Neutrophil (primary cell): ENCODE data around the gene FGA.

Source experiments
- H3K27ac ChIP-seq: fragments of 200-600 bp; sonication (generic); 2 replicates; pipeline ENCODE4 v1.5.1; 2016; ENCODE audit warnings: mild to moderate bottlenecking, moderate library complexity
- H3K27me3 ChIP-seq: fragments of 200-600 bp; sonication (generic); 2 replicates; pipeline ENCODE4 v1.6.0; 2016; ENCODE audit warnings: mild to moderate bottlenecking
- H3K36me3 ChIP-seq: fragments of 200-600 bp; sonication (generic); 2 replicates; pipeline ENCODE4 v1.5.1; 2017
- H3K4me1 ChIP-seq, 2 experiments: fragments of 200-600 bp in 1 of 2; sonication (generic) in 1 of 2; 1 replicate in 1 of 2; 2 replicates in 1 of 2; pipeline versions ENCODE4 v1.5.1 to v1.6.1; 2013 to 2016; ENCODE audit warnings: low read depth in 1 of 2, low read length in 1 of 2, mild to moderate bottlenecking in 1 of 2, moderate library complexity in 1 of 2; ENCODE audit not compliant: control insufficient read depth in 1 of 2, insufficient read depth in 1 of 2
- H3K4me3 ChIP-seq, 2 experiments: fragments of 200-600 bp in 1 of 2; sonication (generic) in 1 of 2; 1 replicate in 1 of 2; 2 replicates in 1 of 2; pipeline ENCODE4 v1.5.1; 2013 to 2016; ENCODE audit warnings: low read depth in 1 of 2, low read length in 1 of 2, mild to moderate bottlenecking in 1 of 2, moderate library complexity in 1 of 2
- H3K9me3 ChIP-seq: fragments of 200-600 bp; sonication (generic); 2 replicates; pipeline ENCODE4 v1.5.1; 2016
- TF ChIP-seq, protein P1 (sequence below): fragments of 200-600 bp; sonication (generic); IDR thresholded peaks from 2 replicates; pipeline ENCODE4 v1.5.1; 2016; ENCODE audit warnings: antibody characterized with exemption

Gene FGA

DNA sequence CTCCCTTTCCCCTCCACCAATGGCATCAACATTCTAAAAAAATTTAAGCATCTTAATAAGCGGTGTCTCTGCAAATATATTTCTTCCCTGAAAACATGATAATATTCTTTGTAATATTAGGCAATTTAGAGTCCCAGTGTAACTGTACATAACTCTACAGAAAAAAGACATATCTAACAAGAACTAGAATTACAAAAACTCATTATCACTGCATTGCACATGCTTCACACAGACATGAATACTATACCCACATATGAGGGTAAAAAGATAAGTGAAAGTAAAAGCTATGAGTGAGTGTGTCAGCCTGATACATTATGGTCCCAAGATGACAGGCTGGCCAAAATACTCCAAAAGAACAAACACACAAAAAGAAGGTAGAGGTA is 30.1 kb downstream of the FGA start:
- Histone ChIP-seq H3K4me3 (no peak overlapping the region), H3K27me3 (no peaks in the 10 kb centered on the region), H3K4me1 (no peaks in the 10 kb centered on the region), H3K27ac (no peak overlapping the region), H3K9me3 (no peaks in the 10 kb centered on the region), H3K36me3 (no peaks in the 10 kb centered on the region)
- TF ChIP-seq, protein P1, sequence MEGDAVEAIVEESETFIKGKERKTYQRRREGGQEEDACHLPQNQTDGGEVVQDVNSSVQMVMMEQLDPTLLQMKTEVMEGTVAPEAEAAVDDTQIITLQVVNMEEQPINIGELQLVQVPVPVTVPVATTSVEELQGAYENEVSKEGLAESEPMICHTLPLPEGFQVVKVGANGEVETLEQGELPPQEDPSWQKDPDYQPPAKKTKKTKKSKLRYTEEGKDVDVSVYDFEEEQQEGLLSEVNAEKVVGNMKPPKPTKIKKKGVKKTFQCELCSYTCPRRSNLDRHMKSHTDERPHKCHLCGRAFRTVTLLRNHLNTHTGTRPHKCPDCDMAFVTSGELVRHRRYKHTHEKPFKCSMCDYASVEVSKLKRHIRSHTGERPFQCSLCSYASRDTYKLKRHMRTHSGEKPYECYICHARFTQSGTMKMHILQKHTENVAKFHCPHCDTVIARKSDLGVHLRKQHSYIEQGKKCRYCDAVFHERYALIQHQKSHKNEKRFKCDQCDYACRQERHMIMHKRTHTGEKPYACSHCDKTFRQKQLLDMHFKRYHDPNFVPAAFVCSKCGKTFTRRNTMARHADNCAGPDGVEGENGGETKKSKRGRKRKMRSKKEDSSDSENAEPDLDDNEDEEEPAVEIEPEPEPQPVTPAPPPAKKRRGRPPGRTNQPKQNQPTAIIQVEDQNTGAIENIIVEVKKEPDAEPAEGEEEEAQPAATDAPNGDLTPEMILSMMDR = no peak

DNA sequence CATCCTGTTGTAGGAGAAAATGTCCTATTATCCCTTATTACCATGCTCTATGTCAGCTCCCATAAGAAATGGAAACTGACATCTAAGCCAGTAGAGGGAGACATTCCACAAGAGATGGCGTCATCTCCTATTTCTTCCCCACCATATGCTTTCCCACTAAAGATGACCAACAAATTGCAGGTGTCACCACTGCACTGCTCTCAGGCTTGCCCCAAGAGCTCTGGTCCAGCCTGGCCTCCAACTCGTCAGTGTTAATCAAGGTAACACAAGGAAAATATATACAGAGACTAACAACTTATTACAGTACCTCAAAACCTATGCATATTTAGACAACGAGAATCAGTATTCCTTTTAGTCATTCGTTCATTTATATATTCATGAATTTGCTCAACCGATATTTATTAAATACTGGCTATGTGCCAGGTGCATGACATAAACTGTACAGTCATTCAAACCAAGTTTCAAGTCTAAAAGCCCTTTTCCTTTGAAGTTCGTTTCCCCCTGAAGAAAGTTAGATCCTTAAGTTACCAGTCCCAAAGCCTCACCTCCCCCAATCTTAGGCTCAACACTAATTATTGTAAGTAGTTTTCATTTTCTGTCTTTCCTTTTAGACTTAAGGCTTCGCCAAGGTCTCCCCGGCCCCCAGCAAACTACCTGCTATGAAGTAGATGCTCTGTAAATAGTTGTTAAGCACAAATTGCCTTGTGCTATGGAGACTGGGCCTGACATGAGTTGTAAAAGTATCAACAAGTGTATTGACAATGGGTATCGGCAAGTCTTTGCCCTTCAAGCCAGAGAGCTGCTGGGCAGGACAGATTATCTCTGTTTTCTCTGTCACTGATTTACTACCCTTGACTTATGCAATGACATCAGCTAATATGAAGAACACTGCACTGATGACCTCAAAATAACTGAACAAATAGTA is 30.8 kb downstream of the FGA start:
- no peaks in the 10 kb centered on the region for H3K36me3 ChIP-seq
- no peak overlapping the region for H3K4me3 ChIP-seq
- H3K4me1 ChIP-seq = no peaks in the 10 kb centered on the region
- no peaks in the 10 kb centered on the region for H3K27me3 ChIP-seq
- no peak overlapping the region for H3K27ac ChIP-seq
- H3K9me3 ChIP-seq = no peaks in the 10 kb centered on the region
- TF ChIP-seq, protein P1 = no peak

DNA sequence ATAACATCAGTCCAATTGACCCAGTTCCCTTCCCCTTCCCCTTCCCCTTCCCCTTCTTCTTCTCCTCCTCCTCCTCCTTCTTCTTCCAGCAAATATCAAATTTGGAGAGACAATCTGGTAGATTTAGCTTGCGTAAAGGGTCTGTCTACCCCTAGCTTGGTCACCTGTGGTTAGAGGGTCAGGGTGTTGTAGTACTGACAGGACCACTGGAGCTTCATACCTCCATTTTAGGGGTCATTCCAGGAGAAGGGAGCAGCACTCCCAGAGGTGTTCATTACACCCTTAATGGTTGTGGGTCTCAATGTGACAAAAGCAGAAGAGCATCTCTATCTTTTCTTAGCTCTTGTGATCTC is 31.4 kb downstream of the FGA start:
- TF ChIP-seq, protein P1 = no peak
- no peaks in the 10 kb centered on the region for H3K36me3 ChIP-seq
- H3K27me3 ChIP-seq = no peaks in the 10 kb centered on the region
- no peaks in the 10 kb centered on the region for H3K9me3 ChIP-seq
- no peak overlapping the region for H3K27ac ChIP-seq
- no peaks in the 10 kb centered on the region for H3K4me1 ChIP-seq
- H3K4me3 ChIP-seq = no peak overlapping the region

DNA sequence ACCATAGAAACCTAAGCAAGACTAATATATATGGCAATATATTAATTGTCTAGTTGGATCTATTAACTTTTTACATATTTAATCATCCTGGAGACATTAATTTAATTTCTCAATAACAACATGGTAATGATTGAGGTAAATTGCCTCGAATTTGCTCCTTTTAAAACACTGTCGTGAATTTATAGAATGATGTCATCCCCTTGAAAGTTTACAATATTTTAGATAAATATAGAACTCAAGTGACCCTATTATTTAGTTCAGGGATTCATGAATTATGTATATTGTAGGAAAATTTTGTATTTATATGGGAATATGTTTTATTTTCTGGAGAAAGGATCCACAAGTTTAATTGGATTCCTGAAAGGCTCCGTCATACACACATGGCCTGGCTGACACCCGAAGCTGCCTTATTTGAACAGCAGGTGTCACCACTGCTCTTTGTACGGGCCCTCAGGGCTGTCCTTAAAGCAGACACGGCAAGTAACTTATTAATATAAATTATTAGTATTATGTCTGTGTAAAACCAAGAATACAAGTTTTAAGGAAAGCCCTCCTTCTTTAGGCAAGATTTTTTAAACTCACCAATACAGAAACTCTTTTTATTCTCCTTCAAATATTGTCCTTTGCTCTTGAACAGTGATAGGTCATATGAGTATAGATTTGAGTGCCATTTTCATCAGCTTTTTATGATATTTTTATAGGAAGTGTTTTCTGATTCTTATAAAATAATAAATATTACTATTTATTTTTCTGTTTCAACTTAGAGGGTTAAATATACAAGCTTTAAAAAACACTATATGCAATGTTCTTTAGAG is 38.5 kb downstream of the FGA start:
- TF ChIP-seq, protein P1 = peak; percentile 56
- Histone ChIP-seq H3K4me1 (peaks cover 11 to 15% of the 10 kb centered on the region in 2 experiments), H3K4me3 (no peak overlapping the region), H3K27ac (no peak overlapping the region), H3K9me3 (no peaks in the 10 kb centered on the region), H3K27me3 (no peaks in the 10 kb centered on the region), H3K36me3 (peaks cover 10% of the 10 kb centered on the region)

DNA sequence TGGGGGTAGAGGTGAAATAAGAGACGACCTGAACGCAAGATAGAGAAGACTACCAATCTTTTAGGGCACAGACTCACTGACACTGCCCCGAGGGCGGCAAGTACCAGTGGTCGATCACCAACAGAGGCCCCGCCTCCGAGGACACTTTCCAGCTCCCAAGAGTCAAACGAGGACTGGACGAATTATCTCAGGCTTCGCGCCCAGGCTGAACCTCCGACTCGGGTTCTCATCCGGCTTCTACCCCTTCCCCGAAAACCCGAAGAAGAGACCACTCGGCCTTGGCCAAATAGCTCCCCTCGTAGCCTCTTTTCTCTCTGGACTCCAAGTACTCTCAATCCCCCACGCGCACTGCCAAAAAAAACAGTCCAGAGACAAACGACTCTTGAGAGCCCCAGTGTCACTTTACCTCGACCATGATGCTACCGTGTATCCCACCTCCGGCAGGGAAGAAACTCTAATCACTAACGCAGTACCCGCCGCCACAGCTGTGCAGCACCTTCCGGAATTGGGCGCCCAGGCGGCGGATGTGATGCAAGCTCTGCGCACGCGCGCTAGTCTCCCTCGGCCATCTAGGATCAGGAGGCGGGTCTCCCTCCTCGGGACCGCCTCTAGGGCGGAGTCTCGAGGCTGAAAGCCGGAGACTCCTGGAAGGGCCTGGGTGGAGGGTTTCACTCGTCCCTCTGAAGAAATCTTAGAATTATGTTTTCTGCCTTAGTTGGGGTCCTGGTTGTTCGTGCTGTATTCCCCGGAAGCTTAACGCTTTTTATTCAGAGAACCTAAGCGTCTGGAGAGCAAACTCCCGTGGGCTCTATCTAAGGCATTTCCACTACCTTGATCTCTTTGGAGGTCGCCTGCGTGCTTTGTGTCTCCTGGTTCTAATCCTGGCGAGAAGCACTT is 40.4 kb downstream of the FGA start, which contains the start of gene PLRG1:
TSS of gene PLRG1 (minus strand) at position 507 of the 897 bp plus-strand sequence. CDS start at position 415, 92 bp downstream.
- Histone ChIP-seq H3K4me1 (peaks cover 11 to 15% of the 10 kb centered on the region in 2 experiments), H3K36me3 (peaks cover 30% of the 10 kb centered on the region), H3K27ac (peak within 1 kb of the TSS; percentile 60), H3K27me3 (no peaks in the 10 kb centered on the region), H3K4me3 (peak within 1 kb of the TSS; percentile 76 to 87), H3K9me3 (no peaks in the 10 kb centered on the region)
- TF ChIP-seq, protein P1 = peak; percentile 71
